K562 (cell line): ENCODE data around the gene KCTD19. TPM values are rescaled to one million over a fixed set of nuclear protein-coding genes. Genes with fewer than 3 reads are reported as not detected.

Experiments
- EGR1 ChIP-seq: fragments of 450-650 bp; conservative IDR thresholded peaks from 2 replicates; pipeline ENCODE4 v1.6.1; 2017; ENCODE audit warnings: mild to moderate bottlenecking
- GTF2A2 ChIP-seq: IDR thresholded peaks from 2 replicates; pipeline ENCODE4 v1.6.1; 2016; ENCODE audit warnings: mild to moderate bottlenecking, missing genetic modification characterization, missing compliant biosample characterization
- ILK ChIP-seq: fragments of 450-650 bp; IDR thresholded peaks from 2 replicates; pipeline ENCODE4 v1.6.1; 2016; ENCODE audit warnings: missing genetic modification characterization, low read depth, mild to moderate bottlenecking, missing compliant biosample characterization, moderate library complexity, borderline replicate concordance
- KDM5B ChIP-seq: fragments of 200-600 bp; sonication (generic); IDR thresholded peaks from 2 replicates; pipeline ENCODE4 v1.6.1; 2012; ENCODE audit warnings: low read depth, mild to moderate bottlenecking, moderate library complexity, low read length, control low read depth, inconsistent platforms; ENCODE audit not compliant: insufficient replicate concordance
- NCOA1 ChIP-seq: fragments of 450-650 bp; IDR thresholded peaks from 2 replicates; pipeline ENCODE4 v1.6.1; 2016; ENCODE audit warnings: low read depth
- NCOA2 ChIP-seq, 2 experiments: fragments of 450-650 bp; IDR thresholded peaks; 2 replicates each; pipeline ENCODE4 v1.6.1; 2018; ENCODE audit warnings: mild to moderate bottlenecking in 2 of 2, moderate library complexity in 1 of 2; ENCODE audit not compliant: partially characterized antibody in 2 of 2
- POLR2G ChIP-seq: fragments of 200-400 bp; formaldehyde crosslinking; IDR thresholded peaks from 2 replicates; pipeline ENCODE4 v1.6.1; 2017; ENCODE audit warnings: low read depth, mild to moderate bottlenecking, antibody characterized with exemption, low read length, moderate library complexity
- RAD21 ChIP-seq, 2 experiments: fragments of 250-450 bp in 1 of 2; fragments of 450-650 bp in 1 of 2; sonication (Bioruptor Pico) in 1 of 2; formaldehyde crosslinking in 1 of 2; IDR thresholded peaks in 1 of 2; conservative IDR thresholded peaks in 1 of 2; 2 replicates each; pipeline versions ENCODE4 v1.4.0 to v1.8.0; 2020 to 2022; ENCODE audit warnings: mild to moderate bottlenecking in 2 of 2, moderate library complexity in 1 of 2
- SIN3A ChIP-seq, 2 experiments: fragments of 150-350 bp in 1 of 2; IDR thresholded peaks; 2 replicates each; pipeline ENCODE4 v1.6.1; 2011 to 2016; ENCODE audit warnings: borderline replicate concordance in 2 of 2, low read depth in 2 of 2, low read length in 2 of 2, mild to moderate bottlenecking in 2 of 2, moderate library complexity in 2 of 2; ENCODE audit not compliant: control insufficient read depth in 1 of 2
- SIN3B ChIP-seq: fragments of 450-650 bp; IDR thresholded peaks from 2 replicates; pipeline ENCODE4 v1.6.1; 2017; ENCODE audit warnings: low read depth, mild to moderate bottlenecking, moderate library complexity
- SMARCA4 ChIP-seq: fragments of 450-650 bp; IDR thresholded peaks from 2 replicates; pipeline ENCODE4 v1.6.1; 2016
- TBL1XR1 ChIP-seq, 2 experiments: IDR thresholded peaks; 2 replicates each; pipeline ENCODE4 v1.6.1; 2012; ENCODE audit warnings: improper control_type of control experiment in 2 of 2, low read length in 2 of 2, mild to moderate bottlenecking in 1 of 2
- ZNF217 ChIP-seq: sonication (generic); formaldehyde crosslinking; IDR thresholded peaks from 2 replicates; pipeline ENCODE4 v1.8.0; 2022; ENCODE audit warnings: mild to moderate bottlenecking, missing genetic modification reagents
- ZNF780A ChIP-seq: fragments of 250-450 bp; sonication (Bioruptor Pico); IDR thresholded peaks from 2 replicates; pipeline ENCODE4 v1.5.0; 2021; ENCODE audit warnings: mild to moderate bottlenecking
- polyA plus RNA-seq, 8 experiments: library from polyadenylated mRNA; depleted of rRNA in 4 of 8; stranded (reverse) in 5 of 8; unstranded in 3 of 8; fragments of >200 nt; fragmentation: Nextera tagmentation in 2 of 8; fragmentation: Illumina TruSeq in 1 of 8; extraction: Ambion mirVana in 2 of 8; extraction: Trizol in 1 of 8; gene quantifications; 2 replicates each; pipeline versions ENCODE4 v1.2.1 to v1.2.3, GENCODE V29; 2011 to 2014; ENCODE audit warnings: inconsistent platforms in 1 of 8, missing spikeins in 1 of 8
- total RNA-seq, 7 experiments: library from RNA; depleted of rRNA in 6 of 7; stranded (reverse); fragments of >200 nt in 6 of 7; fragmentation: Illumina TruSeq in 2 of 7; extraction: Trizol in 2 of 7; gene quantifications; 2 replicates each; pipeline versions ENCODE4 v1.2.1 to v1.2.3, GENCODE V29; 2011 to 2021; ENCODE audit warnings: low replicate concordance in 1 of 7
- TF ChIP-seq, protein P1 (sequence below): sonication (generic); formaldehyde crosslinking; IDR thresholded peaks from 2 replicates; pipeline ENCODE4 v1.8.0; 2022; ENCODE audit warnings: mild to moderate bottlenecking, missing genetic modification reagents
- TF ChIP-seq, protein P2 (sequence below): fragments of 200-800 bp; sonication (Bioruptor generic); IDR thresholded peaks from 2 replicates; pipeline ENCODE4 v1.6.1; 2016; ENCODE audit warnings: missing genetic modification characterization, missing compliant biosample characterization

The KCTD19 gene
- total and polyA plus RNA-seq, 9 of the 15 experiments (the other 6 are each of a cell fraction or from before 2014, with no cell fraction given), result 0.03 to 0.91 (median 0.22) TPM; not detected in 2

DNA sequence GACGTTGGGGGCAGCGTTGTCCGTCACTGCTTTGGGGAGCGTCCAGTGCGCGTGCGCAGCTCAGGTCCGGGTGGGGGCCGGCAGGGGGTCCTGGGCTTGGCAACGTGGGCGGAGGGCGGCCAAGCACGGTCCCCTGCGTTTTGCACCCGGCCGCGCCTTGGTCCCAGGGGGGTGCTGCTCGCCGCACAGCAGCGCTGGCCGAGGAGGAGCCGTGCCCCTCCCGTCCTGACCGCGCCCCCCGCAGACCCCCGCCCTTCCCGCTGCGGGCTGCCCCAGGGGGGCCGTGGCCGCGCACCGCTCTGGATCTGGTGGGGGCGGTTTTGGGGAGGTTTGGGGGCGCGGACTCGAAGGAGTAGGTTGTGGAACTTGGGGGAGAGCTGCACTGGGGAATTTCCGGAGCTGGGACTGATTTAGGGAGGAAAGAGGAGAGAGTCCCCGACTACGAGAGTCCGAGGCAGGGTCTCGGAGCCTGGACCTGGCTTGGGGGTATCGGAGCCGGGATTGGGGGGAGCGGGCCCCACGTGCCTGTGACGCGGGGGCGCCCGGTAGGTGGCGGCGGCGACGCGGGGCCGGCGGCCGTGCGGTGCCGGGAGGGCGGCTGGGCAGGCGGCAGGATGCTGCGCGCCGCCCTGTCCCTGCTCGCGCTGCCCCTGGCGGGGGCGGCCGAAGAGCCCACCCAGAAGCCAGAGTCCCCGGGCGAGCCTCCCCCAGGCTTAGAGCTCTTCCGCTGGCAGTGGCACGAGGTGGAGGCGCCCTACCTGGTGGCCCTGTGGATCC lies 78.0 kb downstream of the KCTD19 start, which contains the start of gene SLC9A5 (continued):
- TF ChIP-seq SIN3A (IDR thresholded peaks at IDR 0.05; ENCODE audit: borderline replicate concordance in 2 of 2, control insufficient read depth in 1 of 2, low read depth in 2 of 2, low read length in 2 of 2) (peak in 1 of 2 experiments; percentile 35; a peak in 1 of 4 replicates), NCOA2 (IDR thresholded peaks at IDR 0.05; ENCODE audit: partially characterized antibody in 2 of 2) (no peak), ZNF780A (CRISPR knock-in tag) (no peak), NCOA1 (no peak), EGR1 (peak; percentile 50), SIN3B (no peak), GTF2A2 (tag) (no peak), POLR2G (peak; percentile 79), TBL1XR1 (IDR thresholded peaks at IDR 0.05; ENCODE audit: low read length in 2 of 2) (no peak), ILK (tag) (no peak), SMARCA4 (no peak), ZNF217 (CRISPR knock-in tag) (no peak), KDM5B (peak; percentile 40), RAD21 (CRISPR knock-in tag; conservative IDR thresholded peaks at IDR 0.05 in 1 of 2, IDR thresholded peaks at IDR 0.05 in 1 of 2) (0 out of 4 replicates have a peak, but pooled peaks of 1 of the 2 experiments have one; percentile 3)
- TF ChIP-seq, protein P1, sequence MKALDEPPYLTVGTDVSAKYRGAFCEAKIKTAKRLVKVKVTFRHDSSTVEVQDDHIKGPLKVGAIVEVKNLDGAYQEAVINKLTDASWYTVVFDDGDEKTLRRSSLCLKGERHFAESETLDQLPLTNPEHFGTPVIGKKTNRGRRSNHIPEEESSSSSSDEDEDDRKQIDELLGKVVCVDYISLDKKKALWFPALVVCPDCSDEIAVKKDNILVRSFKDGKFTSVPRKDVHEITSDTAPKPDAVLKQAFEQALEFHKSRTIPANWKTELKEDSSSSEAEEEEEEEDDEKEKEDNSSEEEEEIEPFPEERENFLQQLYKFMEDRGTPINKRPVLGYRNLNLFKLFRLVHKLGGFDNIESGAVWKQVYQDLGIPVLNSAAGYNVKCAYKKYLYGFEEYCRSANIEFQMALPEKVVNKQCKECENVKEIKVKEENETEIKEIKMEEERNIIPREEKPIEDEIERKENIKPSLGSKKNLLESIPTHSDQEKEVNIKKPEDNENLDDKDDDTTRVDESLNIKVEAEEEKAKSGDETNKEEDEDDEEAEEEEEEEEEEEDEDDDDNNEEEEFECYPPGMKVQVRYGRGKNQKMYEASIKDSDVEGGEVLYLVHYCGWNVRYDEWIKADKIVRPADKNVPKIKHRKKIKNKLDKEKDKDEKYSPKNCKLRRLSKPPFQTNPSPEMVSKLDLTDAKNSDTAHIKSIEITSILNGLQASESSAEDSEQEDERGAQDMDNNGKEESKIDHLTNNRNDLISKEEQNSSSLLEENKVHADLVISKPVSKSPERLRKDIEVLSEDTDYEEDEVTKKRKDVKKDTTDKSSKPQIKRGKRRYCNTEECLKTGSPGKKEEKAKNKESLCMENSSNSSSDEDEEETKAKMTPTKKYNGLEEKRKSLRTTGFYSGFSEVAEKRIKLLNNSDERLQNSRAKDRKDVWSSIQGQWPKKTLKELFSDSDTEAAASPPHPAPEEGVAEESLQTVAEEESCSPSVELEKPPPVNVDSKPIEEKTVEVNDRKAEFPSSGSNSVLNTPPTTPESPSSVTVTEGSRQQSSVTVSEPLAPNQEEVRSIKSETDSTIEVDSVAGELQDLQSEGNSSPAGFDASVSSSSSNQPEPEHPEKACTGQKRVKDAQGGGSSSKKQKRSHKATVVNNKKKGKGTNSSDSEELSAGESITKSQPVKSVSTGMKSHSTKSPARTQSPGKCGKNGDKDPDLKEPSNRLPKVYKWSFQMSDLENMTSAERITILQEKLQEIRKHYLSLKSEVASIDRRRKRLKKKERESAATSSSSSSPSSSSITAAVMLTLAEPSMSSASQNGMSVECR (CRISPR knock-in tag), result no peak
- TF ChIP-seq, protein P2, sequence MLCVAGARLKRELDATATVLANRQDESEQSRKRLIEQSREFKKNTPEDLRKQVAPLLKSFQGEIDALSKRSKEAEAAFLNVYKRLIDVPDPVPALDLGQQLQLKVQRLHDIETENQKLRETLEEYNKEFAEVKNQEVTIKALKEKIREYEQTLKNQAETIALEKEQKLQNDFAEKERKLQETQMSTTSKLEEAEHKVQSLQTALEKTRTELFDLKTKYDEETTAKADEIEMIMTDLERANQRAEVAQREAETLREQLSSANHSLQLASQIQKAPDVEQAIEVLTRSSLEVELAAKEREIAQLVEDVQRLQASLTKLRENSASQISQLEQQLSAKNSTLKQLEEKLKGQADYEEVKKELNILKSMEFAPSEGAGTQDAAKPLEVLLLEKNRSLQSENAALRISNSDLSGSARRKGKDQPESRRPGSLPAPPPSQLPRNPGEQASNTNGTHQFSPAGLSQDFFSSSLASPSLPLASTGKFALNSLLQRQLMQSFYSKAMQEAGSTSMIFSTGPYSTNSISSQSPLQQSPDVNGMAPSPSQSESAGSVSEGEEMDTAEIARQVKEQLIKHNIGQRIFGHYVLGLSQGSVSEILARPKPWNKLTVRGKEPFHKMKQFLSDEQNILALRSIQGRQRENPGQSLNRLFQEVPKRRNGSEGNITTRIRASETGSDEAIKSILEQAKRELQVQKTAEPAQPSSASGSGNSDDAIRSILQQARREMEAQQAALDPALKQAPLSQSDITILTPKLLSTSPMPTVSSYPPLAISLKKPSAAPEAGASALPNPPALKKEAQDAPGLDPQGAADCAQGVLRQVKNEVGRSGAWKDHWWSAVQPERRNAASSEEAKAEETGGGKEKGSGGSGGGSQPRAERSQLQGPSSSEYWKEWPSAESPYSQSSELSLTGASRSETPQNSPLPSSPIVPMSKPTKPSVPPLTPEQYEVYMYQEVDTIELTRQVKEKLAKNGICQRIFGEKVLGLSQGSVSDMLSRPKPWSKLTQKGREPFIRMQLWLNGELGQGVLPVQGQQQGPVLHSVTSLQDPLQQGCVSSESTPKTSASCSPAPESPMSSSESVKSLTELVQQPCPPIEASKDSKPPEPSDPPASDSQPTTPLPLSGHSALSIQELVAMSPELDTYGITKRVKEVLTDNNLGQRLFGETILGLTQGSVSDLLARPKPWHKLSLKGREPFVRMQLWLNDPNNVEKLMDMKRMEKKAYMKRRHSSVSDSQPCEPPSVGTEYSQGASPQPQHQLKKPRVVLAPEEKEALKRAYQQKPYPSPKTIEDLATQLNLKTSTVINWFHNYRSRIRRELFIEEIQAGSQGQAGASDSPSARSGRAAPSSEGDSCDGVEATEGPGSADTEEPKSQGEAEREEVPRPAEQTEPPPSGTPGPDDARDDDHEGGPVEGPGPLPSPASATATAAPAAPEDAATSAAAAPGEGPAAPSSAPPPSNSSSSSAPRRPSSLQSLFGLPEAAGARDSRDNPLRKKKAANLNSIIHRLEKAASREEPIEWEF (CRISPR knock-in tag), result no peak
